Mesenchymal stem cell (in vitro differentiated cells and primary cell): ENCODE results near the gene DBNDD1.

Source experiments
- DNase-seq: peaks from one replicate; pipeline ENCODE4 v3.0.0-alpha.2; 2013
- H2AFZ ChIP-seq: one replicate; pipeline ENCODE4 v1.6.1; 2013; ENCODE audit warnings: low read depth, mild to moderate bottlenecking, control low read depth, inconsistent platforms, low read length, moderate library complexity
- H2AK5ac ChIP-seq: 2 replicates; pipeline ENCODE4 v1.6.1; 2013; ENCODE audit warnings: low read length, moderate library complexity, mild to moderate bottlenecking, inconsistent platforms; ENCODE audit not compliant: severe bottlenecking
- H2BK120ac ChIP-seq: one replicate; pipeline ENCODE4 v1.6.1; 2013; ENCODE audit warnings: low read depth, mild to moderate bottlenecking, inconsistent platforms, low read length, moderate library complexity
- H2BK12ac ChIP-seq, 2 experiments: one replicate each; pipeline ENCODE4 v1.6.1; 2013; ENCODE audit warnings: inconsistent platforms in 2 of 2, low read length in 2 of 2, mild to moderate bottlenecking in 2 of 2, moderate library complexity in 2 of 2, control low read depth in 1 of 2
- H2BK15ac ChIP-seq: one replicate; pipeline ENCODE4 v1.6.1; 2013; ENCODE audit warnings: mild to moderate bottlenecking, low read depth, inconsistent platforms; ENCODE audit not compliant: poor library complexity, severe bottlenecking
- H2BK5ac ChIP-seq: 2 replicates; pipeline ENCODE4 v1.6.1; 2013; ENCODE audit warnings: low read depth, mild to moderate bottlenecking, low read length, control low read depth, inconsistent platforms; ENCODE audit not compliant: poor library complexity, severe bottlenecking
- H3K14ac ChIP-seq, 2 experiments: one replicate each; pipeline ENCODE4 v1.6.1; 2013; ENCODE audit warnings: inconsistent platforms in 2 of 2, low read length in 2 of 2, control low read depth in 1 of 2, mild to moderate bottlenecking in 1 of 2, moderate library complexity in 1 of 2
- H3K18ac ChIP-seq, 2 experiments: one replicate each; pipeline ENCODE4 v1.6.1; 2013; ENCODE audit warnings: inconsistent platforms in 2 of 2, low read length in 2 of 2, control low read depth in 1 of 2, low read depth in 1 of 2, mild to moderate bottlenecking in 1 of 2
- H3K23ac ChIP-seq, 2 experiments: one replicate each; pipeline ENCODE4 v1.6.1; 2013; ENCODE audit warnings: inconsistent platforms in 2 of 2, low read length in 2 of 2, mild to moderate bottlenecking in 2 of 2, moderate library complexity in 2 of 2, control low read depth in 1 of 2
- H3K27ac ChIP-seq: 2 replicates; pipeline ENCODE4 v1.5.1; 2013; ENCODE audit warnings: mild to moderate bottlenecking, moderate library complexity, low read length, control low read depth, inconsistent platforms; ENCODE audit not compliant: poor library complexity, severe bottlenecking
- H3K27me3 ChIP-seq, 2 experiments: 2 replicates each; pipeline versions ENCODE4 v1.6.1 to v1.7.0; 2013; ENCODE audit warnings: low read length in 2 of 2, mild to moderate bottlenecking in 2 of 2, moderate library complexity in 2 of 2, control low read depth in 1 of 2, inconsistent platforms in 1 of 2; ENCODE audit not compliant: control insufficient read depth in 1 of 2, insufficient read depth in 1 of 2
- H3K36me3 ChIP-seq, 2 experiments: 2 replicates each; pipeline versions ENCODE4 v1.6.1 to v1.7.0; 2013; ENCODE audit warnings: low read length in 2 of 2, control low read depth in 1 of 2, inconsistent platforms in 1 of 2, low read depth in 1 of 2, mild to moderate bottlenecking in 1 of 2; ENCODE audit not compliant: insufficient read depth in 2 of 2, control insufficient read depth in 1 of 2
- H3K4ac ChIP-seq, 2 experiments: one replicate each; pipeline ENCODE4 v1.6.1; 2013; ENCODE audit warnings: inconsistent platforms in 2 of 2, low read length in 2 of 2, mild to moderate bottlenecking in 2 of 2, moderate library complexity in 2 of 2, control low read depth in 1 of 2, low read depth in 1 of 2
- H3K4me1 ChIP-seq: 2 replicates; pipeline ENCODE4 v1.6.1; 2013; ENCODE audit warnings: low read depth, low read length, control low read depth; ENCODE audit not compliant: control insufficient read depth, insufficient read depth
- H3K4me2 ChIP-seq: 2 replicates; pipeline ENCODE4 v1.6.1; 2013; ENCODE audit warnings: low read length, mild to moderate bottlenecking, inconsistent platforms; ENCODE audit not compliant: poor library complexity, severe bottlenecking
- H3K4me3 ChIP-seq, 2 experiments: 2 replicates each; pipeline versions ENCODE4 v1.5.1 to v1.7.0; 2013; ENCODE audit warnings: low read length in 2 of 2, mild to moderate bottlenecking in 2 of 2, control low read depth in 1 of 2, low read depth in 1 of 2; ENCODE audit not compliant: insufficient read depth in 1 of 2
- H3K79me1 ChIP-seq: replicated peaks from 2 replicates; pipeline ENCODE4 v1.6.1; 2013; ENCODE audit warnings: mild to moderate bottlenecking, control low read depth, low read length, inconsistent platforms; ENCODE audit not compliant: poor library complexity, severe bottlenecking
- H3K9ac ChIP-seq: 2 replicates; pipeline ENCODE4 v1.7.0; 2013; ENCODE audit warnings: mild to moderate bottlenecking, low read length, moderate library complexity
- H3K9me3 ChIP-seq: 2 replicates; pipeline ENCODE4 v1.7.0; 2013; ENCODE audit warnings: mild to moderate bottlenecking, low read length; ENCODE audit not compliant: control insufficient read depth
- H4K8ac ChIP-seq: one replicate; pipeline ENCODE4 v1.6.1; 2013; ENCODE audit warnings: inconsistent platforms, mild to moderate bottlenecking, low read length, moderate library complexity
- H4K91ac ChIP-seq: one replicate; pipeline ENCODE4 v1.6.1; 2013; ENCODE audit warnings: mild to moderate bottlenecking, low read length, inconsistent platforms
- WGBS: methylation state at CpG from one replicate; pipeline ENCODE4 v1.1.7; 2013; ENCODE audit warnings: mixed read lengths; 5-methylcytosine and 5-hydroxymethylcytosine counted together

DBNDD1 gene

DNA sequence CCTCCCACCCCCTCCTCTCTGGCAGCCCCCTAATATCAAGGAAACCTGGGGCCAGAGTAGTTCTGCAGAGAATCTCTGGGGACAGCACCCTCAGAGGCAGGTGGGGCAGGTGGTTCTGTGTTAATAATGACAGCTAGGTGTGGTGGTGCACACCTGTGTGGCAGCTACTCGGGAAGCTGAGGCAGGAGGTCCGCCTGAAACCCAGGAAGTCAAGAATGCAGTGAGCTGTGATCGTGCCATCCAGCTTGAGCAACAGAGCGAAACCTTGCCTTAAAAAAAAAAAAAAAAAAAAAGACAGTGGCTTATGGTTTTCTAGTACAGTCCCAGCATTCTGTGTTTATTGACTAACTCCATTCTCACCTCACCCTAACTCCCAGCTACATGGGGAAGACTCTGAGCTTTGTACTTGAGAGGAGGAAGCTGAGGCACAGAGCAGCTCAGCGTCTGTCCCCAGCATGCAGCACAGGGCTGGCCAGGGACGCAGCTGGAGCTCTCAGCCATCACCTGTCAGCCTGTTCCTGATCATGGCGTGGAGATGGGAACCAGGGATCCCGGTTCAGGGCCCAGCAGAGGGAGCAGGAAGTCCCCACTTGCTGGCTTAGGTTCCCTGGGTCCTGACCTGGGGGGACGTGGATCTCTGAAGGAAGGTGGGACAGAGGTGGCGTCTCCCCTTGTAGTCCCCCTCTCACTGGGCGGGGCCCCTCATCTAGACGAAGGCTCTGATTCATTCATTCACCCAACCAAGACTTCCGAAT, 6.1 kb downstream of the DBNDD1 start:
- Histone ChIP-seq H2BK120ac (no peak overlapping the region), H3K27ac (no peak overlapping the region), H3K27me3 (peaks cover 0 to 14% of the 10 kb centered on the region in 2 experiments), H2BK5ac (no peak overlapping the region), H3K18ac (no peak overlapping the region), H3K79me1 (peaks cover 6% of the 10 kb centered on the region), H2BK12ac (no peak overlapping the region), H3K4me3 (no peak overlapping the region), H3K4ac (no peak overlapping the region), H3K14ac (no peak overlapping the region), H4K8ac (no peak overlapping the region), H3K9ac (no peak overlapping the region), H3K4me1 (peaks cover 2% of the 10 kb centered on the region), H2AK5ac (no peak overlapping the region), H3K4me2 (no peak overlapping the region), H2AFZ (no peak overlapping the region), H4K91ac (no peak overlapping the region), H2BK15ac (no peak overlapping the region), H3K9me3 (no peaks in the 10 kb centered on the region), H3K36me3 (peaks cover 0 to 12% of the 10 kb centered on the region in 2 experiments), H3K23ac (no peak overlapping the region)
- 66% methylated on average over 9 of the region's 13 CpGs for WGBS
- no peak for DNase-seq

DNA sequence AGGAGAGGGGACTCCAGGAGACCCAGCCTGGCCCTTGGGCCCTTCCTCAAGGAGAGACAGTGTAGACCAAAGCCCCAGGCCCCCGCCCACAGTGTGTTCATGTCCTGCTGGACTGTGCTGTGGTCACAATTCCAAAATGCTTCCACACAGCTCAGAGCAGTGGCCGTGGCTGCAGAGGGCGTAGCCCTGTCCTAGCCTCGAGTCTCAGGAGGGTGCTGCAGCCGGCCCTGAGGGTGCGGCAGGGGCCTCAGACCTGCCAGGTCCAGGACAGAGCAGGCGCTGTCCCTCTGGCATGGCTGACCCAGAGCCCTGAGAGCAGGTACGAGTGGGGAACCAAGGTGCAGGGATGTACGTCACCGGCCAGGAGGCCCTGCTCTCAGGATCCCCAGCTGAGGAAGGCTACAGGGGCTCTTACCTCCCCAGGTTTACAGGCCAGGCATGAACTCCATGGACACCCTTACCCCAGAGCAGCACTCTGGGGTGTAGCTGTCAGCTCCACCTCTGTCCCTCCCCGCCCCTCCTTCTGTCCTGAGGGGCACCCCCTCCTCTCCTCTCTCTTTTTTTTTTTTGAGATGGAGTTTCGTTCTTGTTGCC, 7.3 kb downstream of the DBNDD1 start:
- Histone ChIP-seq H3K9me3 (no peaks in the 10 kb centered on the region), H4K8ac (peak overlapping the region; percentile 19), H3K4me1 (peaks cover 2% of the 10 kb centered on the region), H3K79me1 (peaks cover 6% of the 10 kb centered on the region), H2AFZ (no peak overlapping the region), H2BK5ac (no peak overlapping the region), H3K18ac (no peak overlapping the region), H3K14ac (no peak overlapping the region), H2AK5ac (no peak overlapping the region), H3K36me3 (peaks cover 0 to 16% of the 10 kb centered on the region in 2 experiments), H2BK15ac (no peak overlapping the region), H3K27me3 (peaks cover 0 to 14% of the 10 kb centered on the region in 2 experiments), H3K23ac (no peak overlapping the region), H3K4ac (no peak overlapping the region), H3K4me3 (no peak overlapping the region), H3K27ac (no peak overlapping the region), H2BK120ac (no peak overlapping the region), H4K91ac (no peak overlapping the region), H3K9ac (no peak overlapping the region), H2BK12ac (no peak overlapping the region), H3K4me2 (no peak overlapping the region)
- 86% methylated on average over 12 of the region's 12 CpGs for WGBS
- no peak for DNase-seq

DNA sequence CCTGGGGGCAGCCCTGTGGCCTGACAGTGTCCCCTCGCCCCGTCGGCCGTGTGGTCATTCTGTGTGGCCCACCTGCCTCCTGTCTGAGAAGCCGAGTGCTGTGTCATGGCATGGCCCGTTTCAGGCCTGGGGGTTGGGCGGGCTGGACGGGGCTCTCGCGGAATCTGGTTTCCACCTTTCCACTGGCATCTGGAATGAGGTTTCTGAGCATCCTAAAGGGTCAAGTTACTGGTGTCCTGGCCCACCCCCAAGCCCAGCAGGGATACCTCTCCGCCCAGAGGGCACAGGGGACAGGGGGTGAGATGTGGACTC, 7.8 kb downstream of the DBNDD1 start:
- Histone ChIP-seq H3K79me1 (peaks cover 3% of the 10 kb centered on the region), H2AFZ (no peak overlapping the region), H2BK120ac (no peak overlapping the region), H3K23ac (no peak overlapping the region), H3K27me3 (peaks cover 0 to 14% of the 10 kb centered on the region in 2 experiments), H4K8ac (no peak overlapping the region), H3K18ac (no peak overlapping the region), H3K9ac (no peak overlapping the region), H3K14ac (no peak overlapping the region), H3K4me1 (peaks cover 2% of the 10 kb centered on the region), H3K4me2 (no peak overlapping the region), H2BK15ac (no peak overlapping the region), H3K4ac (no peak overlapping the region), H3K27ac (no peak overlapping the region), H2BK5ac (no peak overlapping the region), H2BK12ac (no peak overlapping the region), H2AK5ac (no peak overlapping the region), H3K9me3 (no peaks in the 10 kb centered on the region), H3K4me3 (no peak overlapping the region), H4K91ac (no peak overlapping the region), H3K36me3 (peaks cover 0 to 19% of the 10 kb centered on the region in 2 experiments)
- no peak for DNase-seq
- 86% methylated on average over 11 of the region's 11 CpGs for WGBS

DNA sequence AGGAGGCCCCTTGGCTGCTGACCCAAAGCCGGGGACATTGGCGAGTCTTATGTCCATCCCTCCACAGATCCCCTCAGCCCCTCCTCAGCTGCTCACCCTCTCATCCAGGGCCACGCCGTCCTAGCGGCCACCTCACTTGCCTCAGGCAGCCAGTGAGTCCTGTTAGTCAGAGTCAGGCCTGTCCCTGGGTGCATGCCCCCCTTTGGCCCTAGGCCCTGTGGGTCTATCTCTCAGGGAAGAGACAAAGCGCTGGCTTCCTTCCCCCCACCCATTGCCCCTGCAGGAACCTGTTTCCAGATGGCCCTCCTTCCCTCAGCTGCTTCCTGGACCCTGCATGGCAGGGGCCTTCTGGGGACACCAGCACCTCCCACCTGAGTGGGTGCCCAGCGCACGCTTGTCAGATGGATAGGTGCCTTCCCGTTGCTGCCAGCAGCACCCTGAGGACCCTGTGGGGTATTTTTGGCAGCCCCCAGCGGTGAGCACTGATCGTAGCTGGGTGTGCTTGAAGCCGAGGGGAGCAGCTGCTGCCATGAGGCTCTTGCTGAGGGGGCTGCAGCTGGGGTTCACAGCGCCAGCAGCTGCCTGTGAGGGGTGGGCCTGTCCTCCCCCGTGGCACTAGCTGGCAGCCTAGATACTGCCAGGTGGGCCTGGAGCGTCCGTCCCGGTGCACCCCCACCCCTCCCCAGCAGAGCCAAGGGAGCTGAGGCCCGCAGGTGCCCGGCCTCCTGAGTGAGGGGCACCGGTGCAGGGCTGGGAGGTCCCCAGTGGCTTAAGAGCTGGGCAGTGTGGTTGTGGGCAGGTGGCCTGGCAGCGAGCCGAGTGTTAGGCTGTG, 8.4 kb downstream of the DBNDD1 start:
- no peak overlapping the region for H3K18ac ChIP-seq
- no peak overlapping the region for H2BK120ac ChIP-seq
- no peak overlapping the region for H3K14ac ChIP-seq
- no peak overlapping the region for H2BK12ac ChIP-seq
- H2BK5ac ChIP-seq, result no peak overlapping the region
- no peak overlapping the region for H4K91ac ChIP-seq
- no peak overlapping the region for H3K4ac ChIP-seq
- 95% methylated on average over 22 of the region's 22 CpGs for WGBS
- no peak overlapping the region for H2BK15ac ChIP-seq
- H2AFZ ChIP-seq, result no peak overlapping the region
- no peak overlapping the region for H4K8ac ChIP-seq
- no peak overlapping the region for H3K4me3 ChIP-seq
- H3K4me1 ChIP-seq, result peaks cover 2% of the 10 kb centered on the region
- no peak overlapping the region for H3K4me2 ChIP-seq
- H3K27me3 ChIP-seq, result peaks cover 0 to 14% of the 10 kb centered on the region in 2 experiments
- H3K9me3 ChIP-seq, result no peaks in the 10 kb centered on the region
- peaks cover 0 to 24% of the 10 kb centered on the region in 2 experiments for H3K36me3 ChIP-seq
- H2AK5ac ChIP-seq, result no peak overlapping the region
- no peak for DNase-seq
- H3K9ac ChIP-seq, result no peak overlapping the region
- no peak overlapping the region for H3K27ac ChIP-seq
- H3K23ac ChIP-seq, result no peak overlapping the region
- H3K79me1 ChIP-seq, result peaks cover 3% of the 10 kb centered on the region
